Panc1 (cell line): ENCODE results near the gene TGFBI. TPM values are rescaled to one million over a fixed set of nuclear protein-coding genes. Genes with fewer than 3 reads are reported as not detected.

Experiments
- ATAC-seq: fragments of 200-7000 bp; cut with Tn5 transposase; 2 replicates; pipeline ENCODE4 v1.9.1; 2020; ENCODE audit warnings: mild to moderate bottlenecking, moderate library complexity
- BruUV-seq: library from RNA; stranded (reverse); fragments of 400-500 nt; replicated peaks from 2 replicates; lab custom pipeline; 2021; lab: Mats Ljungman, UMichigan
- CTCF ChIA-PET: fragments of 300-600 bp; sonication (Branson Sonifier 250); formaldehyde crosslinking; loops from one replicate; lab custom pipeline; 2022; ENCODE audit warnings: antibody characterized with exemption; lab: Charles Lee
- POLR2A ChIA-PET: fragments of 300-600 bp; sonication (Branson Sonifier 250); formaldehyde crosslinking; loops from one replicate; lab custom pipeline; 2022; ENCODE audit warnings: antibody characterized with exemption; lab: Charles Lee
- DNase-seq: peaks from one replicate; pipeline ENCODE4 v3.0.0-alpha.2; 2010; ENCODE audit warnings: low read depth, low spot score
- H3K27ac ChIP-seq: 2 replicates; pipeline ENCODE4 v1.5.1; 2011; ENCODE audit warnings: mild to moderate bottlenecking, low read length, inconsistent platforms
- H3K27me3 ChIP-seq: fragments of 200-500 bp; sonication (Bioruptor generic); 2 replicates; pipeline ENCODE4 v1.6.0; 2014; ENCODE audit warnings: low read length, inconsistent platforms; ENCODE audit not compliant: control insufficient read depth, insufficient read depth
- H3K36me3 ChIP-seq: fragments of 200-500 bp; sonication (Bioruptor generic); 2 replicates; pipeline ENCODE4 v1.5.1; 2014; ENCODE audit warnings: inconsistent platforms, mild to moderate bottlenecking, low read length, moderate library complexity; ENCODE audit not compliant: control insufficient read depth, insufficient read depth
- H3K4me1 ChIP-seq: 2 replicates; pipeline ENCODE4 v1.5.1; 2011; ENCODE audit warnings: inconsistent platforms, mild to moderate bottlenecking, low read length, moderate library complexity; ENCODE audit not compliant: control insufficient read depth, insufficient read depth
- H3K4me3 ChIP-seq, 2 experiments: 2 replicates each; pipeline ENCODE4 v1.5.1; 2011 to 2012; ENCODE audit warnings: low read depth in 2 of 2, low read length in 2 of 2, mild to moderate bottlenecking in 2 of 2, inconsistent platforms in 1 of 2, moderate library complexity in 1 of 2
- H3K9me3 ChIP-seq: fragments of 200-500 bp; sonication (Bioruptor generic); 2 replicates; pipeline ENCODE4 v1.5.1; 2014; ENCODE audit warnings: low read depth, mild to moderate bottlenecking, inconsistent platforms, low read length, moderate library complexity; ENCODE audit not compliant: control insufficient read depth, insufficient read depth
- CTCF ChIP-seq: fragments of 450-650 bp; IDR thresholded peaks from 2 replicates; pipeline ENCODE4 v1.5.1; 2017; ENCODE audit warnings: mild to moderate bottlenecking
- POLR2AphosphoS5 ChIP-seq: IDR thresholded peaks from 2 replicates; pipeline ENCODE4 v1.6.1; 2012; ENCODE audit warnings: mild to moderate bottlenecking, low read depth, low read length, moderate library complexity
- SIN3A ChIP-seq: IDR thresholded peaks from 2 replicates; pipeline ENCODE4 v1.6.1; 2012; ENCODE audit warnings: low read depth, mild to moderate bottlenecking, low read length, moderate library complexity, borderline replicate concordance; ENCODE audit not compliant: insufficient read depth
- TCF7L2 ChIP-seq: IDR thresholded peaks from 2 replicates; pipeline ENCODE4 v1.6.1; 2011; ENCODE audit warnings: mild to moderate bottlenecking, low read depth, low read length, inconsistent platforms
- in situ Hi-C: cut with HindIII; loops from 2 replicates; pipeline ENCODE4 v1.10.0; 2016; ENCODE audit warnings: low sequenced_read_pairs, low pct_unique_long_range_greater_than_20kb
- intact Hi-C: fragments of 100-400 bp; cut with micrococcal nuclease; formaldehyde crosslinking; loops from one replicate; pipeline ENCODE4 v1.10.0; 2022; ENCODE audit not compliant: unreplicated experiment
- total RNA-seq: library from RNA; stranded (reverse); gene quantifications from one replicate; pipeline ENCODE4 v1.2.1, GENCODE V29; 2021; ENCODE audit not compliant: unreplicated experiment
- TF ChIP-seq, protein P1 (sequence below), 2 experiments: IDR thresholded peaks; 2 replicates each; pipeline ENCODE4 v1.6.1; 2011 to 2012; ENCODE audit warnings: low read depth in 2 of 2, control low read depth in 1 of 2, low read length in 1 of 2, mild to moderate bottlenecking in 1 of 2, moderate library complexity in 1 of 2; ENCODE audit not compliant: insufficient read depth in 1 of 2

The TGFBI gene
- total RNA-seq, 1 experiment from 2014 or later: 314 TPM

GRCh38 chr5:136086783-136087566 lies 58.2 kb downstream of the TGFBI start:
- TF ChIP-seq POLR2AphosphoS5 (no peak), SIN3A (no peak), TCF7L2 (no peak), CTCF (no peak)
- TF ChIP-seq, protein P1, sequence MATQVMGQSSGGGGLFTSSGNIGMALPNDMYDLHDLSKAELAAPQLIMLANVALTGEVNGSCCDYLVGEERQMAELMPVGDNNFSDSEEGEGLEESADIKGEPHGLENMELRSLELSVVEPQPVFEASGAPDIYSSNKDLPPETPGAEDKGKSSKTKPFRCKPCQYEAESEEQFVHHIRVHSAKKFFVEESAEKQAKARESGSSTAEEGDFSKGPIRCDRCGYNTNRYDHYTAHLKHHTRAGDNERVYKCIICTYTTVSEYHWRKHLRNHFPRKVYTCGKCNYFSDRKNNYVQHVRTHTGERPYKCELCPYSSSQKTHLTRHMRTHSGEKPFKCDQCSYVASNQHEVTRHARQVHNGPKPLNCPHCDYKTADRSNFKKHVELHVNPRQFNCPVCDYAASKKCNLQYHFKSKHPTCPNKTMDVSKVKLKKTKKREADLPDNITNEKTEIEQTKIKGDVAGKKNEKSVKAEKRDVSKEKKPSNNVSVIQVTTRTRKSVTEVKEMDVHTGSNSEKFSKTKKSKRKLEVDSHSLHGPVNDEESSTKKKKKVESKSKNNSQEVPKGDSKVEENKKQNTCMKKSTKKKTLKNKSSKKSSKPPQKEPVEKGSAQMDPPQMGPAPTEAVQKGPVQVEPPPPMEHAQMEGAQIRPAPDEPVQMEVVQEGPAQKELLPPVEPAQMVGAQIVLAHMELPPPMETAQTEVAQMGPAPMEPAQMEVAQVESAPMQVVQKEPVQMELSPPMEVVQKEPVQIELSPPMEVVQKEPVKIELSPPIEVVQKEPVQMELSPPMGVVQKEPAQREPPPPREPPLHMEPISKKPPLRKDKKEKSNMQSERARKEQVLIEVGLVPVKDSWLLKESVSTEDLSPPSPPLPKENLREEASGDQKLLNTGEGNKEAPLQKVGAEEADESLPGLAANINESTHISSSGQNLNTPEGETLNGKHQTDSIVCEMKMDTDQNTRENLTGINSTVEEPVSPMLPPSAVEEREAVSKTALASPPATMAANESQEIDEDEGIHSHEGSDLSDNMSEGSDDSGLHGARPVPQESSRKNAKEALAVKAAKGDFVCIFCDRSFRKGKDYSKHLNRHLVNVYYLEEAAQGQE (IDR thresholded peaks at IDR 0.05; ENCODE audit: insufficient read depth in 1 of 2, low read depth in 2 of 2, low read length in 1 of 2): no peak
- H3K9me3 ChIP-seq: no peaks in the 10 kb centered on the region
- intact Hi-C loops (loop anchor here (10.0 kb wide), 1 partner anchor 88 kb away; no protein-coding TSS in a partner anchor), in situ Hi-C loops (no loop called here)
- H3K27me3 ChIP-seq: no peaks in the 10 kb centered on the region
- no peaks in the 10 kb centered on the region for H3K36me3 ChIP-seq
- H3K4me1 ChIP-seq: no peaks in the 10 kb centered on the region
- H3K27ac ChIP-seq: no peak overlapping the region
- no peak overlapping the region for H3K4me3 ChIP-seq
- BruUV-seq: no TSS peak
- DNase-seq (no peak), ATAC-seq (no peak)
- ChIA-PET POLR2A (interaction anchor here (0.6 kb wide), 1 partner anchor 197 kb away, joined by 4 read pairs; no protein-coding TSS in a partner anchor), CTCF (interaction anchor here (0.7 to 0.8 kb wide), 2 partner anchors 54 to 138 kb away, joined by 3 read pairs; no protein-coding TSS in a partner anchor)

DNA sequence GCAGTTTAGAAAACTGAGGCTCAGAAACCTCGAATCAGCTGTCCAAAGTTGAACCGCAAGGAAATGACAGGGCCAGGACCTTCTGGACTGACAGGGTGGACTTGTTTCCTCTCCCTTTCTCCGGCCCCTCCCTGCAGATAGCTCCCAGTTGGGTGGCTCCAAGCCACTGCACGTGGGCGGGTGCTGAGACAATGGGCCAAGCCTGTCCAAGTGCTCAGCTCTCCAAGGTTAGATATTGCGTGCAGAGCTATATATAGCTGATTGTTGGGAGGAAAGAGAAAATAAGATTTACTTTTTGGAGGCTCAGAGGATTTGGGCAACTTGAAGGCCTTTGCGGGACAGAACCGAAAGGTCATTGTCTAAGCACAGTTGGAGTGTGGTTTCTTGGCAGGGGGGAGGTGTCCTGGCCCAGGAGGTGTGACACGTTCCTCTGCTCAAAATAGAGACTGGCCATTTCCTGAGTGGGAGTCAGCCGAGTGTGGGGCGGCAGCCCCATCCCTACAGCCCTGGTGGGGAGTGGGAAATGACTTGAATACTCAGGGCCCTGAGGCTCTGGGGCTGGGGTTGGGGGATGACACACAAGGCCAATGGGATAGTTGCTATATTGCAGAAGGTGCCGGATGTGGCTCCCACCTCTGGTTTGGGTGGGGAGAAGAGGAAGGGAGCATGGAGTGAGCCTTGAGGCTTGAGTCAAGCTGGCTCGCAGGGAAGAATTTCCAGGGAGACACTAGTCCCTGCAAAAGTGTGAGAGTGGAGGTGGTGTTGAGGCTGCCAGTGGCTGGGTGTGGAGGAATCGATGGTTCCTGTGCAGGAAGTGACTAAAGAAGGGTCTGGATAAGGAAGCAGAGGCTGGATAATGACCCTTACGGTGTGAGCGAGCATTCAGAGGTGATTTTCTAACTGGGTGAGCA lies 59.4 kb downstream of the TGFBI start:
- H3K27ac ChIP-seq: no peak overlapping the region

More for the DNA sequence above, 59.4 kb downstream of the TGFBI start:
- Histone ChIP-seq H3K4me3 (no peak overlapping the region), H3K9me3 (no peaks in the 10 kb centered on the region), H3K36me3 (no peaks in the 10 kb centered on the region), H3K27me3 (no peaks in the 10 kb centered on the region), H3K4me1 (no peaks in the 10 kb centered on the region)
- ATAC-seq (no peak), DNase-seq (no peak)
- TF ChIP-seq TCF7L2: no peak
- intact Hi-C loops (loop anchor here (10.0 kb wide), 1 partner anchor 87 kb away; no protein-coding TSS in a partner anchor), in situ Hi-C loops (no loop called here)
- BruUV-seq: no TSS peak
- ChIA-PET POLR2A (no interaction called here), CTCF (no interaction called here)
